T-helper 1 cell treated with Interleukin-12 subunit alpha and Interleukin-12 subunit beta and Interleukin-4 antibody, amounts not matched to agents 30 ng/mL and 1 ng/mL, for 36 hours (primary cell): ENCODE results near the gene SURF4. TPM values are rescaled to one million over a fixed set of nuclear protein-coding genes. Genes with fewer than 3 reads are reported as not detected.

Experiments
- intact Hi-C: fragments of 100-400 bp; cut with micrococcal nuclease; formaldehyde crosslinking; loops from one replicate; pipeline ENCODE4 v1.15.1; 2024
- total RNA-seq: library from RNA; stranded (reverse); gene quantifications from 2 replicates; pipeline ENCODE4 v1.2.3, GENCODE V29; 2022

Gene SURF4
- total RNA-seq, 1 donor from 2014 or later: 232 TPM

DNA sequence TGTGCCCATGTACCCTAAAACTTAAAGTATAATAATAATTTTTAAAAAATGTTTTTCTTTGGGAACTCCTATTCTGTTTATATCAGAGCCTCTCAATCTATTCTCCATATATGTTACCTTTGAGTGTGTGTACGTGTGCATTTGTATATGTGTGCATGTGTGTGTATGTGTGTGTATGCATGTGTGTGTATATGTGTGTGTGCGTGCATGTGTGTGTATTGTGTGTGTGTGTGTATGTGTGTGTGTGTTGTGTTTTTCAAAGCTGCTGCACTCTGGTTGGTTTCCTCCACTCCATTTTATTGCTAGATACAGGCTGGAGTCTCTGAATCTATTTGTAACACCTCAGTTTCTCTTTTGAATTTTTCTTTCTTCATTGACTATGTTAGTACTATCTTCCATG lies 59.9 kb downstream of the SURF4 start:
- intact Hi-C loops: no loop called here

Other genes starting within 250 kb of the SURF4 start
- 14.3 and 15.4 TPM in 2 replicates for gene GBGT1, start 212.1 kb downstream of the SURF4 start, total RNA-seq
- not detected in 2 replicates for gene OBP2B, start 166.8 kb downstream of the SURF4 start, total RNA-seq
- 2.1 and 2.5 TPM in 2 replicates for gene ABO, start 100.9 kb downstream of the SURF4 start, total RNA-seq
- 14.9 and 15.6 TPM in 2 replicates for gene SURF6, start 39.9 kb downstream of the SURF4 start, total RNA-seq
- 31.4 and 32.0 TPM in 2 replicates for gene MED22, start 27.9 kb downstream of the SURF4 start, total RNA-seq
- 1,761 and 1,774 TPM in 2 replicates for gene RPL7A, start 27.8 kb downstream of the SURF4 start, total RNA-seq
- gene SURF1, start 19.6 kb downstream of the SURF4 start, total RNA-seq: 40.7 and 46.9 TPM in 2 replicates
- 17.5 and 21.2 TPM in 2 replicates for gene SURF2, start 19.5 kb downstream of the SURF4 start, total RNA-seq
- gene STKLD1, start 306 bp upstream of the SURF4 start, total RNA-seq: 0.39 and 1.3 TPM in 2 replicates
- gene REXO4, start 42.0 kb upstream of the SURF4 start, total RNA-seq: 24.0 and 26.3 TPM in 2 replicates
- 1.7 and 2.5 TPM in 2 replicates for gene ADAMTS13, start 46.3 kb upstream of the SURF4 start, total RNA-seq
- 0.78 and 1.3 TPM in 2 replicates for gene CACFD1, start 83.9 kb upstream of the SURF4 start, total RNA-seq
- gene SLC2A6, start 103.0 kb upstream of the SURF4 start, total RNA-seq: 3.2 and 4.2 TPM in 2 replicates
- gene MYMK, start 148.9 kb upstream of the SURF4 start, total RNA-seq: not detected in 2 replicates
- gene ADAMTSL2, start 158.6 kb upstream of the SURF4 start, total RNA-seq: not detected in 2 replicates
- not detected in 2 replicates for gene FAM163B, start 233.3 kb upstream of the SURF4 start, total RNA-seq